Measurements from ENCODE around the gene CCNQ. TPM values are rescaled to one million over a fixed set of nuclear protein-coding genes. Genes with fewer than 3 reads are reported as not detected.

Gene CCNQ
- total and polyA plus RNA-seq, 2 donors (not counting 3 experiments of a cell fraction or from before 2014, with no cell fraction given) = 21.3 to 37.0 TPM

DNA sequence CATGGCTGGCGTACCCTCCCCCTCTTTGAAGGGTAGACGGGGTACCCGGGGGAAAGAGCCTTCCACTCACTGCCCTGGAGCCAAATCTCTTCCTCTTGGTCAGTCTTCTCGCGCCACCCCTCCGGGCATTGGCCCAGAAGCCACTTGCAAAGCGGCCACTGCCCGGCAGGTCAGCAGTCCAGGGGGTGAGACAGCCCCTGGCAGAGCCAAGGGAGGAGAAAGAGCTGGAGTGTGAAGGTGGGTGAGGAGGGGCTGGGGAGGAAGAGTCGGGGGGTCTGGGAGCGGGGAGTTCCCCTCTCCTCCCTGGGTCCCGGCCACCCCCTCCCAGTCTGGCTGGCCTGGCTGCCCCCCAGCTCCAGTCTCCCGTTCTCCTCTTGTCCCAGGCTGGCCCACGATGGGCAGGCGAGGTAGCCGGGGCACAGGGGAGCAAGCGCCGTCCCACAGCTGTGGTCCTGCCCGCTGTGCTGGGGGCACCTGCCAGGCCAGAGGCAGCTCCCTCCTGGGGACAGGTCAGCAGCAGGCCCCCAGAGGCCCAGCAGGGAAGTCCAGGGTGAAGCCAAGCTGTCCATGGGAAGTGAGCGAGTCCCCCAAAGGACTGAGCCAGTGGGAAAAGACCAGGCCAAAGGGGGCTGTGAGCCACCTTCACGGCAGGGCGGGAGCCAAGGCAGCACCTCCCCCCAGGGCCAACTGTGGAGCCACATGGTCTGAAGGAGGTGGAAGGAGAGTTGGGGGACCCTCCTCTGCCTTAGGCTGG lies 26.5 kb upstream of the CCNQ start:
- BruUV-seq (replicated peaks) = no TSS peak
- TF ChIP-seq JUN (IDR thresholded peaks at IDR 0.05; ENCODE audit: borderline replicate concordance, insufficient read depth, insufficient read length, low read depth) (no peak), GATA2 (IDR thresholded peaks at IDR 0.05; ENCODE audit: insufficient read depth, insufficient read length, low read depth, low read length) (no peak)
- H3K36me3 ChIP-seq (ENCODE audit: control insufficient read depth in 2 of 2, extremely low read depth in 1 of 2, insufficient read depth in 2 of 2, low read length in 2 of 2) = no peaks in the 10 kb centered on the region
- H3K9ac ChIP-seq (replicated peaks; ENCODE audit: extremely low read depth, insufficient read depth, low read length) = no peak overlapping the region
- no peaks in the 10 kb centered on the region for H3K4me1 ChIP-seq (ENCODE audit: control insufficient read depth, extremely low read depth, insufficient read depth, low read length)
- CTCF ChIA-PET = interaction anchor here (1.2 kb wide), 1 partner anchor 45 kb away, joined by 3 read pairs; no protein-coding TSS in a partner anchor
- H3K79me2 ChIP-seq (ENCODE audit: control insufficient read depth, insufficient read depth, low read length) = no peaks in the 10 kb centered on the region
- POLR2A ChIA-PET = no interaction called here
- H3K4me3 ChIP-seq (replicated peaks in 1 of 3; ENCODE audit: insufficient read depth in 1 of 3, low read depth in 1 of 3, low read length in 3 of 3) = no peak overlapping the region
- dilution Hi-C loops (cut with MboI; ENCODE audit: extremely low pct_ligation_motif_present, low sequenced_read_pairs) (no loop called here), intact Hi-C loops (cut with micrococcal nuclease) (no loop called here)
- H3K27me3 ChIP-seq (ENCODE audit: control insufficient read depth in 2 of 2, insufficient read depth in 2 of 2, low read length in 2 of 2) = peaks cover 0 to 1% of the 10 kb centered on the region in 2 experiments
- no peaks in the 10 kb centered on the region for H4K20me1 ChIP-seq (replicated peaks; ENCODE audit: control insufficient read depth, extremely low read depth, insufficient read depth, low read length)
- H2AFZ ChIP-seq (ENCODE audit: low read depth, low read length) = no peak overlapping the region
- DNase-seq (ENCODE audit: low read depth, low spot score) = no peak
- H3K9me1 ChIP-seq (replicated peaks; ENCODE audit: control insufficient read depth, extremely low read depth, insufficient read depth, low read length) = no peaks in the 10 kb centered on the region
- H3K9me3 ChIP-seq (replicated peaks; ENCODE audit: control insufficient read depth, insufficient read depth, low read length) = no peaks in the 10 kb centered on the region
- no peak overlapping the region for H3K27ac ChIP-seq (ENCODE audit: insufficient read depth, low read depth, low read length)
- H3K4me2 ChIP-seq (ENCODE audit: insufficient read depth, low read length) = no peak overlapping the region
- no peak for FAIRE-seq

DNA sequence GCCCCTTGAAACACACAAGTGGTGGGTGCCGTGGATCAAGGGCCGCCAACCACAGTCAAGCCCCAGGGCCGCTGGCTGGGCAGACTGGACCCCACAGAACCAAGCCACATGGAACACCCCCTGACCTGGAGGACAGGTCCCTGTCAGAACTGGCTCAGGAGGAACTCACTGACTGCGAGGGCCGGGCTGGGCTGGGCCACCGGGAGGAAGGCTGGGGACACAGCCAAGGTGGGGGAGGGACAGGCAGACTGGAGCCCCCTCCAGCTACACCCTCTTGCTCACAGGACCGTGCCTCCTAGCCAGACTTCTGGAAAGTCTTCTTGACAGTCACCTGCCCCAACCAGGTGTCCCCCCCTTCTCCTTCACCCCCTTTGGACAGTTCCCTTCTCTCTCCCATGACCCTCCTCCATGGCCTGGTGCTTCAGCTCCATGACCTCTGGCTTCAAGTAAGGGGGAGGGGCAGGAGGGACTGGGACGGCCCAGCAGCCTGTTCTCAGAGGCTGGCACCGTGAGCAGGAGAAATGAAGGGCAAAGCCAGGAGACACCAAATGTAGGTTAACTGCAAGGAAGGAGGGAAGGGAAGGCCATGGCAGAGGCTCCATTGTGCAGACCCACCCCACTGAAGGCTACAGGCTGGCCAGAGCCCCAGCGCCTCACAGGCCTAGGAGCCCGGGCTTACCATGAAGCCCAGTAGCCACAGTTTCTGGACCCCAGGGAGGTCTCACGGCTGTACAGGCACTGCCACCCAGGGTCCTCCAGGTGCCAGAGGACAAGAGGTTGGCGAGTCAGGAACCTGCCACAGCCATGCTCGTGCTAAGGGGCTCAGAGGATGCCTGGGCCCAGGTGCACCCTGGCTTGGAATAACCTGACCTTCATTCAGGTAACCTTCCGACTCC lies 25.5 kb upstream of the CCNQ start:
- Histone ChIP-seq H3K27ac (ENCODE audit: insufficient read depth, low read depth, low read length) (no peak overlapping the region), H3K4me3 (replicated peaks in 1 of 3; ENCODE audit: insufficient read depth in 1 of 3, low read depth in 1 of 3, low read length in 3 of 3) (no peak overlapping the region), H3K79me2 (ENCODE audit: control insufficient read depth, insufficient read depth, low read length) (no peaks in the 10 kb centered on the region), H3K9ac (replicated peaks; ENCODE audit: extremely low read depth, insufficient read depth, low read length) (no peak overlapping the region), H3K9me3 (replicated peaks; ENCODE audit: control insufficient read depth, insufficient read depth, low read length) (no peaks in the 10 kb centered on the region), H3K27me3 (ENCODE audit: control insufficient read depth in 2 of 2, insufficient read depth in 2 of 2, low read length in 2 of 2) (no peaks in the 10 kb centered on the region), H2AFZ (ENCODE audit: low read depth, low read length) (no peak overlapping the region), H4K20me1 (replicated peaks; ENCODE audit: control insufficient read depth, extremely low read depth, insufficient read depth, low read length) (no peaks in the 10 kb centered on the region), H3K4me1 (ENCODE audit: control insufficient read depth, extremely low read depth, insufficient read depth, low read length) (no peaks in the 10 kb centered on the region), H3K36me3 (ENCODE audit: control insufficient read depth in 2 of 2, extremely low read depth in 1 of 2, insufficient read depth in 2 of 2, low read length in 2 of 2) (no peaks in the 10 kb centered on the region), H3K9me1 (replicated peaks; ENCODE audit: control insufficient read depth, extremely low read depth, insufficient read depth, low read length) (no peaks in the 10 kb centered on the region), H3K4me2 (ENCODE audit: insufficient read depth, low read length) (no peak overlapping the region)
- dilution Hi-C loops (cut with MboI; ENCODE audit: extremely low pct_ligation_motif_present, low sequenced_read_pairs) = no loop called here
- DNase-seq (ENCODE audit: low read depth, low spot score) = no peak
- FAIRE-seq = no peak
- no TSS peak for BruUV-seq (replicated peaks)
- ChIA-PET POLR2A (no interaction called here), CTCF (interaction anchor here (1.2 kb wide), 1 partner anchor 46 kb away, joined by 3 read pairs; no protein-coding TSS in a partner anchor)
- intact Hi-C loops (cut with micrococcal nuclease) = no loop called here
- TF ChIP-seq EZH2 (IDR thresholded peaks at IDR 0.05; ENCODE audit: borderline replicate concordance, low read depth, low read length, severe bottlenecking) = no peak
- no peak for TF ChIP-seq POLR2AphosphoS5 (IDR thresholded peaks at IDR 0.05; ENCODE audit: insufficient read depth, low read depth, low read length)
- TF ChIP-seq, protein P1, sequence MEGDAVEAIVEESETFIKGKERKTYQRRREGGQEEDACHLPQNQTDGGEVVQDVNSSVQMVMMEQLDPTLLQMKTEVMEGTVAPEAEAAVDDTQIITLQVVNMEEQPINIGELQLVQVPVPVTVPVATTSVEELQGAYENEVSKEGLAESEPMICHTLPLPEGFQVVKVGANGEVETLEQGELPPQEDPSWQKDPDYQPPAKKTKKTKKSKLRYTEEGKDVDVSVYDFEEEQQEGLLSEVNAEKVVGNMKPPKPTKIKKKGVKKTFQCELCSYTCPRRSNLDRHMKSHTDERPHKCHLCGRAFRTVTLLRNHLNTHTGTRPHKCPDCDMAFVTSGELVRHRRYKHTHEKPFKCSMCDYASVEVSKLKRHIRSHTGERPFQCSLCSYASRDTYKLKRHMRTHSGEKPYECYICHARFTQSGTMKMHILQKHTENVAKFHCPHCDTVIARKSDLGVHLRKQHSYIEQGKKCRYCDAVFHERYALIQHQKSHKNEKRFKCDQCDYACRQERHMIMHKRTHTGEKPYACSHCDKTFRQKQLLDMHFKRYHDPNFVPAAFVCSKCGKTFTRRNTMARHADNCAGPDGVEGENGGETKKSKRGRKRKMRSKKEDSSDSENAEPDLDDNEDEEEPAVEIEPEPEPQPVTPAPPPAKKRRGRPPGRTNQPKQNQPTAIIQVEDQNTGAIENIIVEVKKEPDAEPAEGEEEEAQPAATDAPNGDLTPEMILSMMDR (IDR thresholded peaks at IDR 0.05; ENCODE audit: extremely low read depth in 1 of 2, insufficient read depth in 1 of 2, low read depth in 1 of 2, low read length in 2 of 2) = no peak
- no peak for TF ChIP-seq JUN (IDR thresholded peaks at IDR 0.05; ENCODE audit: borderline replicate concordance, insufficient read depth, insufficient read length, low read depth)
- TF ChIP-seq POLR2A (IDR thresholded peaks at IDR 0.05; ENCODE audit: low read depth, low read length) = no peak
- TF ChIP-seq MYC (IDR thresholded peaks at IDR 0.05; ENCODE audit: low read depth, low read length) = no peak
- TF ChIP-seq FOS (IDR thresholded peaks at IDR 0.05; ENCODE audit: borderline replicate concordance, insufficient read depth, low read length) = no peak
- TF ChIP-seq, protein P2, sequence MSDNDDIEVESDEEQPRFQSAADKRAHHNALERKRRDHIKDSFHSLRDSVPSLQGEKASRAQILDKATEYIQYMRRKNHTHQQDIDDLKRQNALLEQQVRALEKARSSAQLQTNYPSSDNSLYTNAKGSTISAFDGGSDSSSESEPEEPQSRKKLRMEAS (IDR thresholded peaks at IDR 0.05; ENCODE audit: insufficient read depth, insufficient read length) = no peak
- no peak for TF ChIP-seq GATA2 (IDR thresholded peaks at IDR 0.05; ENCODE audit: insufficient read depth, insufficient read length, low read depth, low read length)
